HG03175 (cell line): ENCODE data around the gene SGIP1.

Source experiments
- ATAC-seq: cut with Tn5 transposase; IDR thresholded peaks from one replicate; pipeline ENCODE4 v1.9.1; 2021; ENCODE audit warnings: mild to moderate bottlenecking, moderate library complexity; ENCODE audit not compliant: unreplicated experiment

Gene SGIP1

DNA sequence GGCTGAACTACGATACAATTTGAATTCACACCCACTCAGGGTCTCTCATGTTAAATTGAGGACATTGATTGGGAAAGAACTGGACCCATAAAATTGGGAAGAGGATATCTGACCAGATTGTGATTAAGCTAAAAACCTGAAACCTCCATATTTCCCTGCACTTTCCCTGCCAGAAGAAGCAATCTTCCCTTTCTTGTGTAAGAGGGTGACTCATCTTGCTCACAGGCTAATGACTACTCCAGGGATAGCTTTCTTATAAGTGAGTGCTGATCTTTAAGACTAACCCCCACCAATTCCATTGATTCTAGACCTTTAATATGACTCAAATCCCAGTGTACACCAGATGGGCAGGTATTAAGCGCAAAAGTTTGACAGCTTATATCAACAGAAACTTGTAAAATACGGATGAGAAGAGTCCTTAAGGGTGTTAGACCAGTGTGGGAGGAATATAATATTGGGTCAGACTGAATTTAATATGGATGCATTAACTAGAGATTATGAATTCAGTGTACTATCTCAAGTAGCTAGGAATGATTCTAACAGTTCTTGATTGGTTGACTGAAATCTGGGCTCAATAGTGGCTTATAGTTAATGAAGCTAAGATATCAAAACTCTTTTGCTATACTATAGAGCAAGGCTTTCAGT lies 12.1 kb upstream of the SGIP1 start:
- no peak for ATAC-seq

DNA sequence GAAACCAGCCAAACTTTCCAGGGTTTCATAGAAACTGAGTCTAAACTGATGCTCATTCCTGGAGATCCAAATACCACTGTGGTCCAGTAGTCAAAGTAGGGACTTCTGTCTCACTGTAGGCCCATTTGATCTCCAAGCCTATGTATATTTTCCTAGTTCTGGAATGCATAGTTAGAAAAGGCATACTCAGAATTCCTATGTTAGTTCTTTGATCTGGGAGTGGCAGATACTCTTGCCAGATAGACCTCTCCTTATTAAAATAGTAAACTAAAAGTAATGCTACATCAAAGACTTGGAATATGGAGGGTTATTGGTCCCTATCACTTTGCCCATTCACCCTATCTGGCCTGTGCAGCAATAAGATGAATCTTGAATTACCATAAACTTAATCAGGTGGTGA lies 10.4 kb upstream of the SGIP1 start:
- ATAC-seq = no peak

GRCh38 chr1:66525086-66525485 lies 8.9 kb upstream of the SGIP1 start:
- no peak for ATAC-seq

GRCh38 chr1:66526036-66526435 lies 7.9 kb upstream of the SGIP1 start:
- ATAC-seq = no peak

GRCh38 chr1:66526991-66527390 lies 7.0 kb upstream of the SGIP1 start:
- no peak for ATAC-seq

GRCh38 chr1:66527686-66528085 lies 6.3 kb upstream of the SGIP1 start:
- no peak for ATAC-seq

- no peak for ATAC-seq
Measured at GRCh38 chr1:66528580-66528979, 5.4 kb upstream of the SGIP1 start.

DNA sequence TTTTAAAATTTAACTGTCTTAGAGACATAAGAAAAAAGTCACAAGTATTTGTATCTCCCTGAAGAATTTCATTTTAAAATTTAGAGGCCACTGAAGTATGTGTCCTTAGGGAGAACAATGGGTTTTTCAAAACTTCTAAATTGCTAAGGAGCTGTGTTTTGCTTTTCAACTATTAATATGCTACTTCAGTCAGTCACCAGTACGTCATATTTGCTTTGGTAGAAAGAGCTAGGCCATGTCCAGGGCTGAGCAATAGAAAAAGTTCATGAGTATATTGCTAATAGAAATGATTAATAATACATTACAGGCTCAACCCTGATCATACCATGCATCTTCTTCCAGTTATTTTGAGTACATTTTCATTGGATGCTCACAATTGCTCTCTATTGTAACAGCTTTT lies 1.7 kb upstream of the SGIP1 start:
- no peak for ATAC-seq

- ATAC-seq = no peak
Measured at GRCh38 chr1:66532798-66533783, 862 bp upstream of the SGIP1 start.

GRCh38 chr1:66535061-66535460 lies 1.1 kb downstream of the SGIP1 start:
- no peak for ATAC-seq

DNA sequence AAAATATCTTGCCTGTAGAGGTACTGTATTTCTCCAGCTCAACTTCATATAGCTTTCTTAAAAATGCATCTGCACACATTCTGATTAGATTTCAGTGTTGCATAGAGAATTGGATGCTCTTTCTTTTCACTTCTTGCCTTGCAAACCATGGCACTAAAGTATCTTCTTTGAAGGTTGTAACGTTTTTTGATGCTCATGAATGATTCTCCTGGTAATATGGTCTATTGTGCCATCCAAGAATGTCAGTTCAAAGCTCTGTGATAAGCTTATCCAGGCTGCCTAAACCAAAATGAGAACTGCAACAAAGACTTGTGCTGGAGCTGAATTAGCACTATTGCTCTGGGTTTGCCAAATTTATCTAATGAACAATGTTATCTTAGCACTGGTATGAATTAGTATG lies 1.9 kb downstream of the SGIP1 start:
- no peak for ATAC-seq

GRCh38 chr1:66537718-66538117 lies 3.8 kb downstream of the SGIP1 start:
- ATAC-seq = no peak

DNA sequence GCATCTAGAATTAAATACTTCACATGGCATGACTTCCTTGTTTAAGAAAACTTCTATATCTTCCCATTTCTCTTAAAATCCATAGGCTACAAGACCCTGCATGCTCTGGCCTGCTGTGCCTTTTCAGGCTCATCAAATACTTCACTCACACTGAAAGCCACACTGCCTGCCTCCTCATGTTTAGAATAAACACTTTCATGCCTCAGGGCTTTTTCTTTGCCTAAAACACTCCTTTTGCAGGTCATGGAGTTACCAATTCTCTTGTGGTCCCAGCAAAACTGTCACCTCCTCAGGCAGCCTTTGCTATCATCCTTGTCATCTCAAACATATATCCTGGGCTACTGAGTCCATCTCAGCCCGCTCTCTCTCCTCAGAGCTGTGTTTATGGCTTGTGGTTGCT lies 5.5 kb downstream of the SGIP1 start:
- no peak for ATAC-seq

- ATAC-seq = no peak
Measured at GRCh38 chr1:66540434-66541032, 6.6 kb downstream of the SGIP1 start.

GRCh38 chr1:66542314-66542713 lies 8.4 kb downstream of the SGIP1 start:
- ATAC-seq = no peak

- no peak for ATAC-seq
Measured at GRCh38 chr1:66542811-66543767, 9.1 kb downstream of the SGIP1 start.

GRCh38 chr1:66546047-66546810 lies 12.3 kb downstream of the SGIP1 start:
- no peak for ATAC-seq

DNA sequence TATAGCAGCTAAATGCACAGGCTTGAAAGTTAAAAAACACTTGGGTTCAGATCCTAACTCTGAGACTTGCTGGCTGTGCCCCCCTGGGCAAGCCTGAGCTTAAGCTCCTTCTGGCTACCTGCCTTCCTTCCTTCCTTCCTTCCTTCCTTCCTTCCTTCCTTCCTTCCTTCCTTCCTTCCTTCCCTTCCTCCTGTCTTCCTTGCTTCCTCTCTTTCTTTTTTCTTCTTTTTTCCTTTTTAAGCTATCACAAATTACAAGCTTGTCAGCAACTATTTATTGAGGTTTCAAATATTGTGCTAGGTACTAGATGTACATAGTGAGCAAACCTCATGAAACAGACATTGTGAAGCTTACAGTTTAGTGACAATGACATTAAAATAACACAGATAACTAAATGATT lies 15.1 kb downstream of the SGIP1 start:
- no peak for ATAC-seq

DNA sequence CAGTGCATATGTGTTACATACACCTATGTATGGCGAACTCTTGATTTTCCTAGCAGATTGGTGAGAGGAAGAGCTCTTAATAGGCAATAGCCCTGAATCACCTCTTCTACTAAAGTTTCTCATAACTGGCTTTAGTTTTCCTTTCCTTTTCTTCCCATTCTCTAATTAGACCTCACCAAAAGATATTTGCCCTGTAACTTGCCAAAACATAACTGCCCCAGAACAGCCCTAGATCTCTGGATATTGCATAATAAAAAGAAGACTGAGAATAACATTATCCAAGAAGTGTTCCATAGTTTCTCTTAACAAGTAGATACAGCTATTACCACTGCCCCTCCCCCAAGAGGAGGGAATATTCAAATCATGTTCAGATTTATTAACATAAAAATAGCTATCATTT lies 16.3 kb downstream of the SGIP1 start:
- no peak for ATAC-seq

DNA sequence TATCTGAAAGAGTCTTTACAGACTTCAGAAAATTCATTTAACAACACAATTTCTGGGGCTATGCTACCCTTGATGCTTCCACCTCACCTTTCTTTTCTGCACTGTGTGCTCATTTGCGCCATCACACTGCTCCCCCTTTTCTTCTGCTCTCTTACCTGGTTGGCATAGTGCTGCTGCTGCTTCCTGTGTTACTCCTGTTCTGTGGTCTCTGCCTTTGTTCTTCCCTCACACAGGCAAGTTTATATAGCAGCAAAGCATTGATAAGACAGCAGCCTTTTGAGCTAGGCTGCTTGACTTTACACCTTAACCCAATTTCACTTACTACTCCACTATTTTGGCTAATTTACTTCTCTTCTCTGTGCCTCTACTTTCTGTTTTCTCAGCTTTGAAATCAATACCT lies 18.3 kb downstream of the SGIP1 start:
- no peak for ATAC-seq
